GM20431 (cell line): ENCODE results near the gene ARHGEF10L.

Experiments
- in situ Hi-C: fragments of 300-500 bp; cut with MseI, MboI; formaldehyde crosslinking; loops from one replicate; pipeline ENCODE4 v1.15.0; 2020; ENCODE audit warnings: low sequenced_read_pairs; ENCODE audit not compliant: unreplicated experiment

The ARHGEF10L gene

GRCh38 chr1:17544776-17545350, 5.4 kb downstream of the ARHGEF10L start:
- in situ Hi-C loops, result no loop called here

GRCh38 chr1:17545356-17545755, 5.9 kb downstream of the ARHGEF10L start:
- in situ Hi-C loops, result no loop called here

GRCh38 chr1:17546946-17547670, 7.6 kb downstream of the ARHGEF10L start:
- in situ Hi-C loops, result no loop called here

- in situ Hi-C loops, result no loop called here
These were observed 9.9 kb downstream of the ARHGEF10L start for GRCh38 chr1:17549384-17549783.

- in situ Hi-C loops, result no loop called here
These were observed 11.5 kb downstream of the ARHGEF10L start for GRCh38 chr1:17550729-17551584.

- in situ Hi-C loops, result no loop called here
These were observed 12.3 kb downstream of the ARHGEF10L start for GRCh38 chr1:17551755-17552234.

- in situ Hi-C loops, result no loop called here
These were observed 14.6 kb downstream of the ARHGEF10L start for GRCh38 chr1:17553975-17554700.

GRCh38 chr1:17554954-17555353, 15.5 kb downstream of the ARHGEF10L start:
- in situ Hi-C loops, result no loop called here

GRCh38 chr1:17557986-17558385, 18.5 kb downstream of the ARHGEF10L start:
- in situ Hi-C loops, result no loop called here

- in situ Hi-C loops, result no loop called here
These were observed 19.0 kb downstream of the ARHGEF10L start for GRCh38 chr1:17558541-17558940.

GRCh38 chr1:17558954-17559614, 19.6 kb downstream of the ARHGEF10L start:
- in situ Hi-C loops, result no loop called here

- in situ Hi-C loops, result no loop called here
These were observed 20.3 kb downstream of the ARHGEF10L start for GRCh38 chr1:17559615-17560419.

- in situ Hi-C loops, result no loop called here
These were observed 21.7 kb downstream of the ARHGEF10L start for GRCh38 chr1:17561247-17561548.

- in situ Hi-C loops, result no loop called here
These were observed 22.1 kb downstream of the ARHGEF10L start for GRCh38 chr1:17561561-17561985.

GRCh38 chr1:17562375-17562774, 22.9 kb downstream of the ARHGEF10L start:
- in situ Hi-C loops, result no loop called here

- in situ Hi-C loops, result no loop called here
These were observed 24.2 kb downstream of the ARHGEF10L start for GRCh38 chr1:17563494-17564281.

- in situ Hi-C loops, result no loop called here
These were observed 25.2 kb downstream of the ARHGEF10L start for GRCh38 chr1:17564458-17565393.
